Measurements from ENCODE around the gene USP6. TPM values are rescaled to one million over a fixed set of nuclear protein-coding genes. Genes with fewer than 3 reads are reported as not detected.
"Not testable (repeated sequence)": the region's sequence is repeated elsewhere in the genome, so short reads cannot be mapped to it uniquely, and the experiment has no call there.

The USP6 gene
- total and polyA plus RNA-seq, 2 donors = 0.14 to 0.30 TPM

DNA sequence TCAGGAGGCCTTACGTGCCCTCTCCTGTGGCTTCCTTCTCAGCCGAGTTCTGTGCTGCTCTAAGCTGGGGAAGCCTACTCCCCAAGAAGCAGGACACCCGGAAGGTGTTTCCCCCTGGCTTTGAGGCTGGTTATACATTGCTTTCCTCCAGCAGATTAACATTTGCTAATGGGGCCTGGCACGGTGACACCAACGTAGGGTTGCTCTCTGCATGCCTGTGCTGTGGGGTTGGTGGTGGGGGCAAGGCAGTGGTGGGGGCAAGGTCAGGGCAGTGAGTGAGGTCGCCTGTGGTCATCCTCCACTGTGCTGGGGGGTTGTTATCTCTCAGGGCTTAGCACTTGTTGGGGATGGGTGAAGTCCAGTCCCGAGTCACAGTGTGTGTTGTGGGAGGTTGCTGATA lies 4.2 kb downstream of the USP6 start:
- Histone ChIP-seq H3K36me3 (ENCODE audit: control insufficient read depth in 2 of 2, insufficient read depth in 2 of 2, low read length in 1 of 2) (no peaks in the 10 kb centered on the region), H3K27me3 (ENCODE audit: control insufficient read depth in 2 of 2, insufficient read depth in 1 of 2, low read length in 1 of 2) (peaks cover 36 to 94% of the 10 kb centered on the region in 2 donors), H3K9me3 (ENCODE audit: control insufficient read depth in 2 of 2, insufficient read depth in 1 of 2, low read length in 1 of 2) (peaks cover 8 to 16% of the 10 kb centered on the region in 2 donors), H3K27ac (ENCODE audit: low read depth in 1 of 2, low read length in 1 of 2) (no peak overlapping the region), H3K4me1 (ENCODE audit: control insufficient read depth in 2 of 2, insufficient read depth in 2 of 2, low read length in 2 of 2) (peaks cover 2 to 3% of the 10 kb centered on the region in 2 donors), H3K4me3 (ENCODE audit: low read length in 2 of 2) (no peak overlapping the region)
- WGBS = 91% methylated on average over 7 of the region's 7 CpGs
- no peak for DNase-seq (ENCODE audit: low read depth in 6 of 9, low spot score in 9 of 9)

DNA sequence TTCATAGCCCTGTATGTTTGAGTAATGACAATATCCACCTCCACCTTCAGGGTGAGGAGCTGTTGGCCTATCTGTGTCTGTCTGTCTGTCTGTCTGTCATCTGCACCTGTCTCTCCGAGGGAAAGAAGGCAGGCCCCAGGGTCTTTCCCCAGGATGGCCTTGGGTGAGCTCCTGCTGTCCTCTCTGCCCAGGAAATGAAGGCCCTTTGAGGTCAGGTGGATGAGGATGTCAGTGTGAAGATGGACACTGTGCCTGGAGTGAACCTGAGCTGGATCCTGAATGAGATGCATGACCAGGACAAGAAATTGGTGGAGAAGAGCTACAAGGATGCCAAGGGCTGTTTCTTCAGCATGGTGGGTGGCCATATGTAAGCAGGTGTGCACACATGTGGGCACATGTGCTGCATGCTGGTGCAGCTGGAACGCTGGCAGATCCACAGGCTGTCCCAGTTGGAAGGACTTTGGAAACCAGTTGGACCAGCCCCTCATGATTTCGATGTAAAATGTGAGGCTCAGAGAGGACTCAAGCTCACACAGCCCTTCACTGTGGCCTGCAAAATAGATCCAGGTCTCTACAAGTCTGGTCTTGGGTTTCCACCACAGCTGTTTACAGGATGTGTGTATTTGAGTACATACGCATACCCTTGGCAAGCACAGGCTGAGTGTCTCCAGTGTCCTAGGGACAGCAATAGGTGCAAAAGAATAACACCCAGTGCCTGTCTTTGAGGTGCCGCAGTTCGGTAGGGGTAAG lies 4.8 kb downstream of the USP6 start:
- H3K27me3 ChIP-seq (ENCODE audit: control insufficient read depth in 2 of 2, insufficient read depth in 1 of 2, low read length in 1 of 2) = peaks cover 31 to 88% of the 10 kb centered on the region in 2 donors
- H3K36me3 ChIP-seq (ENCODE audit: control insufficient read depth in 2 of 2, insufficient read depth in 2 of 2, low read length in 1 of 2); H3K4me1 ChIP-seq (ENCODE audit: control insufficient read depth in 2 of 2, insufficient read depth in 2 of 2, low read length in 2 of 2); DNase-seq (ENCODE audit: low read depth in 6 of 9, low spot score in 9 of 9); H3K27ac ChIP-seq (ENCODE audit: low read depth in 1 of 2, low read length in 1 of 2); H3K4me3 ChIP-seq (ENCODE audit: low read length in 2 of 2): not testable (repeated sequence)
- peaks cover 7 to 13% of the 10 kb centered on the region in 2 donors for H3K9me3 ChIP-seq (ENCODE audit: control insufficient read depth in 2 of 2, insufficient read depth in 1 of 2, low read length in 1 of 2)
- WGBS = 95% methylated on average over 6 of the region's 6 CpGs

DNA sequence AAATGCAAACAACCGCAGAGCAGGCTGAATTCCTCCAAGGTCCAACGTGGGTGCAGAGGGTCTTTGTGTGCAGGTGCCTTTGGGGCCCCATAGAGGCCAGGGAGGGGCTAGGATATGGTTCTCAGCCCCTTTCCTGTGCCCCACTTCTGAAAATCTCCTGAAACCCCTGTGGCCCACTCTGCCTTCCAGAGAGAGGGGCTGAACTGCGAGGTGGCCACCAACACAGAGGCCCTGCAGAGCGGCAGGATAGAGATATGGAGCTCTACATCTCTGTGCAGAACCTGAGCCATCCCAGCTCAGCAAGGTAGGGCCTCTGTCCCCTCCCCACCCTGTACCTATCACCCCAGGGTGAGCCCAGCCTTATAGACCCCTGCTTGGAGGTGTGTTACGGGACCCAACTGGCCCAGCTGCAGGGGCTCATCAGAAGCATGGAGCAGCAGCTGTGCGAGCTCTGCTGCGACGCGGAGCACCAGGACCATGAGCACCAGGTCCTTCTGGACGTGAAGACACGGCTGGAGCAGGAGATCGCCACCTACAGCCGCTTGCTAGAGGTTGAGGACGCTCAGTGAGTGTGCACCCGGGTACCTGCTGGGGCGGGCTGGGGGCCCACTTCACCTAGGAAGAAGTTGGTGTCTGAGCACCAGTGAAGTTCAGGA lies 5.5 kb downstream of the USP6 start:
- H3K36me3 ChIP-seq (ENCODE audit: control insufficient read depth in 2 of 2, insufficient read depth in 2 of 2, low read length in 1 of 2) = no peaks in the 10 kb centered on the region
- peaks cover 2 to 3% of the 10 kb centered on the region in 2 donors for H3K4me1 ChIP-seq (ENCODE audit: control insufficient read depth in 2 of 2, insufficient read depth in 2 of 2, low read length in 2 of 2)
- peaks cover 24 to 84% of the 10 kb centered on the region in 2 donors for H3K27me3 ChIP-seq (ENCODE audit: control insufficient read depth in 2 of 2, insufficient read depth in 1 of 2, low read length in 1 of 2)
- H3K4me3 ChIP-seq (ENCODE audit: low read length in 2 of 2) = no peak overlapping the region
- no peak overlapping the region for H3K27ac ChIP-seq (ENCODE audit: low read depth in 1 of 2, low read length in 1 of 2)
- DNase-seq (ENCODE audit: low read depth in 6 of 9, low spot score in 9 of 9) = no peak
- WGBS = 95% methylated on average over 16 of the region's 16 CpGs
- H3K9me3 ChIP-seq (ENCODE audit: control insufficient read depth in 2 of 2, insufficient read depth in 1 of 2, low read length in 1 of 2) = peaks cover 2 to 9% of the 10 kb centered on the region in 2 donors

DNA sequence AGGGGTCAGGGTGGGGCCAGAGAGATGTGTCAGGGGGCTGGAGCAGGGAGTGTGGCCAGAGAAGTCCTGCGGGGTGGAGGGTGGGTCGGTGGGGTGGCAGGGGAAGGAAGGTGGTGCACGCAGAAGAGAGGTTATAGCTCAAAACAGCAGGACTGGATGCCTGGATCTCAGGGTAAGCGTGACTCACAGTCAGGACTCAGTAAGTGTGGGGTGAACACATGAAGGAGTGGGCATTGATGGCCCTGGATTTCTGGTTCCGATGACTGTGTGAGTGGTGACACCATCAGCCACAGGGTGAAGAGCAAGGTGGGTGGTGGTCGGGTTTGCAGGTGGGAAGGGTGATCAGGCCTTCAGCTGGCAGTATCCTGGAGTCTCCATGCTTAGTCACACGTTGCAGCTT lies 6.2 kb downstream of the USP6 start:
- 89% methylated on average over 7 of the region's 7 CpGs for WGBS
- not testable (repeated sequence) for H3K27ac ChIP-seq (ENCODE audit: low read depth in 1 of 2, low read length in 1 of 2); H3K36me3 ChIP-seq (ENCODE audit: control insufficient read depth in 2 of 2, insufficient read depth in 2 of 2, low read length in 1 of 2); DNase-seq (ENCODE audit: low read depth in 6 of 9, low spot score in 9 of 9); H3K4me3 ChIP-seq (ENCODE audit: low read length in 2 of 2); H3K4me1 ChIP-seq (ENCODE audit: control insufficient read depth in 2 of 2, insufficient read depth in 2 of 2, low read length in 2 of 2); H3K9me3 ChIP-seq (ENCODE audit: control insufficient read depth in 2 of 2, insufficient read depth in 1 of 2, low read length in 1 of 2)
- H3K27me3 ChIP-seq (ENCODE audit: control insufficient read depth in 2 of 2, insufficient read depth in 1 of 2, low read length in 1 of 2) = peaks cover 18 to 77% of the 10 kb centered on the region in 2 donors

DNA sequence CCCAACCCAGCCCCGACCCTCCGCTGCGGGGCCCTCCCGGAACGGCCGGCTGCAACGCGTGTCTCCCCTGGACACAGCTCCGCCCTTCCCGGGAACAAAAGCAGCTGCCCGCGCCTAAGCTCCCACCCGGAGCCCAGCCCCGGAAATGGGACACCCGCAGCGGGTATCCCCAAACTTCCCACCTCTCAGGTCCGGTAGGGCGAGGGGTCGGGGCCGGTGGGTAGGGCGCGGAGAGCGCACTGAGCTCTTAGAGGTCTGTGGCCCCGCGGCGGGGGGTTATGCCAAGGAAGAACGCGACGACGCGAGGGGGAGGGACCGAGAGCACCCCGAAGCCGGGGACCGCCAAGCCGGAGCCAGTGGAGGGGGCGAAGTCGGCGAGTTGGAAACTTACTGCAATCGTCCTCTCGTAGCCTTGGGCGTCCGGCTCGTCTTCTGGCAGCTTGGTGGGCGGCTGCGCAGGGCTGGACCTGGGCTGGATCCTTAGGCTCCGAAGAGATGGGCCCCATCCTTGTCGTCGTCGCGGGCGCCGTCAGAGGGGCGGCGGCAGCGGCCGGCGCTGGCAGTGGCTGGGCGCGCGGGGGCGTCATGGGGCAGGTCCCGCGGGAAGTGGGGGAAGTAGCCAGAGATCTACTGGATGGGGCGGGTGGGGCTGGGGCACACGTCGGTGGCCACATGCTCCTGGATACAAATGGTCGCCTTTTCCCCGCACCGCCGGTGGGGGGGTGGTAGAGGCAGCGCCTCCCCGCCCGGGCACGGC lies 6.9 kb downstream of the USP6 start:
- peak overlapping the region; percentile 24 to 28 for H3K4me3 ChIP-seq (ENCODE audit: low read length in 2 of 2)
- H3K27ac ChIP-seq (ENCODE audit: low read depth in 1 of 2, low read length in 1 of 2) = no peak overlapping the region
- no peak for DNase-seq (ENCODE audit: low read depth in 6 of 9, low spot score in 9 of 9)

DNA sequence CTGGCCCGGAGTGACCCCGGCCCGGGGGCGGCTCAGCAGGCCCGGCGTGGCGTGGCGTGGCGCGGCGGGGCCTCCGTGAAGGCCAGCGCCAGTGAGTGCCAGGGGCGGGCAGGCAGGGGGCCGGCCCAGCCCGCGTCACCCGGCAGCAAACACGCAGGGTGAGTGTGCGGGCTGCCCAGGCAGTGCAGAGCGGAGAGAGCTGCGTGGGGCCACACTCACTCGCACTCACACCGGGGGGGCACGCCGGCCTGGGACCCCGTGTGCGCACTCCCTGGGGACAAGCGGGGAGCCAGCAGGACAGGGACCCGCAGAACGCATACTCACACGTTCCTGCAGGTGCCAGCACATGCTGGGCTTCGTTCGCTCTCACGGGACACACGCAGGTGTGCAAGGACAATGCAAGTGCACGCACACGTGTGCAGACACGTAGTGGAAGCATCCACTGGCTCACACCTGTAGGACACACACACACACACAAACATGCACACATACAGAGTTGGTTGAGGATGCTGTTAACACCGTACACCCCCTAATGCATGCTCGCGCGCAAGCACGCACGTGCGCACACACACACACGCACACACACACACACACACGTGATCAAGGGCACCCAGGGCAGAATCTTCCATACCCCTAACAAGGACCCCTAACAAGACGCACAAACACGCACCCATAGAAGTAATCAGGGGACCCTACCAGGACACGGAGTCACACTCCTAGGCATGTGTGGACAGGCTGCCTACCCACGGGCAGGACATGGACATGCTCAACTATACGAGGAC lies 7.7 kb downstream of the USP6 start:
- H3K36me3 ChIP-seq (ENCODE audit: control insufficient read depth in 2 of 2, insufficient read depth in 2 of 2, low read length in 1 of 2) = no peaks in the 10 kb centered on the region
- peaks cover 18 to 63% of the 10 kb centered on the region in 2 donors for H3K27me3 ChIP-seq (ENCODE audit: control insufficient read depth in 2 of 2, insufficient read depth in 1 of 2, low read length in 1 of 2)
- H3K4me1 ChIP-seq (ENCODE audit: control insufficient read depth in 2 of 2, insufficient read depth in 2 of 2, low read length in 2 of 2) = peaks cover 2 to 3% of the 10 kb centered on the region in 2 donors
- peaks cover 1 to 4% of the 10 kb centered on the region in 2 donors for H3K9me3 ChIP-seq (ENCODE audit: control insufficient read depth in 2 of 2, insufficient read depth in 1 of 2, low read length in 1 of 2)
- WGBS = 59% methylated on average over 53 of the region's 53 CpGs
- no peak overlapping the region for H3K4me3 ChIP-seq (ENCODE audit: low read length in 2 of 2)
- no peak overlapping the region for H3K27ac ChIP-seq (ENCODE audit: low read depth in 1 of 2, low read length in 1 of 2)
- no peak for DNase-seq (ENCODE audit: low read depth in 6 of 9, low spot score in 9 of 9)

More for the DNA sequence above, 6.9 kb downstream of the USP6 start:
- Histone ChIP-seq H3K36me3 (ENCODE audit: control insufficient read depth in 2 of 2, insufficient read depth in 2 of 2, low read length in 1 of 2) (no peaks in the 10 kb centered on the region), H3K4me1 (ENCODE audit: control insufficient read depth in 2 of 2, insufficient read depth in 2 of 2, low read length in 2 of 2) (peaks cover 2 to 3% of the 10 kb centered on the region in 2 donors), H3K27me3 (ENCODE audit: control insufficient read depth in 2 of 2, insufficient read depth in 1 of 2, low read length in 1 of 2) (peaks cover 18 to 70% of the 10 kb centered on the region in 2 donors), H3K9me3 (ENCODE audit: control insufficient read depth in 2 of 2, insufficient read depth in 1 of 2, low read length in 1 of 2) (peaks cover 2 to 9% of the 10 kb centered on the region in 2 donors)
- 16% methylated on average over 75 of the region's 75 CpGs for WGBS

DNA sequence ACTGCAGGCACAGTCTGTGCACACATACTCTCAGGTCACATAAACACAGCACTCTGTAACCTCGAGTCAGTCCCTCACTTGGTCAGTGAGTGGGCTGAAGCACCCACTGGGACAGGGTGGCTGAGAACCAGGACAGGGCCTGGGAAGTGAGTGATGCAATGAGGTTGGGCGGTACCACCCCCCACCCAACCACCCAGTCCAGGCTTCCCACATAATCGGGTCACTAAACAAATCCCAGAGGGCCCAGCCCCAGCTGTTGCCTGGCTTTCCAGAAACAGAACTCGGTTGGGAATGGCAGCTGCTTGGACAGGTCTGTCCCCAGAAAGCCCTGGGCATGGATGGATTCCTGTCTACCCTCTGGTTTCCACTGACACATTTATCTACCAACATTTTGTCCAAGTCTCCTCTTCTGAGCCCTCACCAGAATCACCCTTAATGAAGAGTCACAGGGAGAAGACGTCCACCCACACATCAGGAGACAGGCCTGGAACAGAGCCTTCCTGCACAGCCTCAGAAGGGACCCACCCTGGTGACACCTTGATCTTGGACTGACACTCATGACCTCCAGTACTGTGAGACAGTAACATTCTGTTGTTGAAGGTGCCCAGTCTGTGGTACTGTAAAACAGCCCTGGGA lies 8.4 kb downstream of the USP6 start:
- H3K27ac ChIP-seq (ENCODE audit: low read depth in 1 of 2, low read length in 1 of 2); H3K9me3 ChIP-seq (ENCODE audit: control insufficient read depth in 2 of 2, insufficient read depth in 1 of 2, low read length in 1 of 2); DNase-seq (ENCODE audit: low read depth in 6 of 9, low spot score in 9 of 9); H3K36me3 ChIP-seq (ENCODE audit: control insufficient read depth in 2 of 2, insufficient read depth in 2 of 2, low read length in 1 of 2); H3K4me3 ChIP-seq (ENCODE audit: low read length in 2 of 2); H3K4me1 ChIP-seq (ENCODE audit: control insufficient read depth in 2 of 2, insufficient read depth in 2 of 2, low read length in 2 of 2): not testable (repeated sequence)
- 92% methylated on average over 5 of the region's 5 CpGs for WGBS
- H3K27me3 ChIP-seq (ENCODE audit: control insufficient read depth in 2 of 2, insufficient read depth in 1 of 2, low read length in 1 of 2) = peaks cover 18 to 56% of the 10 kb centered on the region in 2 donors

DNA sequence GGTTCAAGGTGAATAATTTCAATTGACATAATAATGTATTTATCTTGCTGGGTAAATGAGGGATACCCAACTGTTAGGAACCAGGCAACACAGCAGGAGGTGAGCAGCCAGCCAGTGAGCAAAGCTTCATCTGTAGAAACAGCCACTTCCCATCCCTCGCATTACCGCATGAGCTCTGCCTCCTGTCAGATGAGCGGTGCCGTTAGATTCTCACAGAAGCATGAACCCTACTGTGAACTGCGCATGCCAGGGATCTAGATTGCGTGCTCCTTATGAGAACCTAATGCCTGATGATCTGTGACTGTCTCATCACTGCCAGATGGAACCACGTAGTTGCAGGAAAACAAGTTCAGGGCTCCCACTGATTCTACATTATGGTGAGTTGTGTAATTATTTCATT lies 9.1 kb downstream of the USP6 start:
- peaks cover 18 to 52% of the 10 kb centered on the region in 2 donors for H3K27me3 ChIP-seq (ENCODE audit: control insufficient read depth in 2 of 2, insufficient read depth in 1 of 2, low read length in 1 of 2)
- not testable (repeated sequence) for DNase-seq (ENCODE audit: low read depth in 6 of 9, low spot score in 9 of 9); H3K27ac ChIP-seq (ENCODE audit: low read depth in 1 of 2, low read length in 1 of 2); H3K9me3 ChIP-seq (ENCODE audit: control insufficient read depth in 2 of 2, insufficient read depth in 1 of 2, low read length in 1 of 2); H3K4me3 ChIP-seq (ENCODE audit: low read length in 2 of 2); H3K4me1 ChIP-seq (ENCODE audit: control insufficient read depth in 2 of 2, insufficient read depth in 2 of 2, low read length in 2 of 2); H3K36me3 ChIP-seq (ENCODE audit: control insufficient read depth in 2 of 2, insufficient read depth in 2 of 2, low read length in 1 of 2)
- WGBS = 92% methylated on average over 7 of the region's 7 CpGs
